Activated naive CD4-positive, alpha-beta T cell treated with anti-CD3 and anti-CD28 coated beads for 36 hours (primary cell): ENCODE measurements around the gene TRAF7. TPM values are rescaled to one million over a fixed set of nuclear protein-coding genes. Genes with fewer than 3 reads are reported as not detected.
"Not testable (repeated sequence)": the region's sequence is repeated elsewhere in the genome, so short reads cannot be mapped to it uniquely, and the experiment has no call there.

ENCODE experiments used
- CTCF ChIA-PET: fragments of 350-600 bp; sonication (Branson Sonifier 250); formaldehyde crosslinking; loops from one replicate; lab custom pipeline; 2021; ENCODE audit warnings: antibody characterized with exemption; lab: Charles Lee
- DNase-seq: peaks from one replicate; pipeline ENCODE4 v3.0.0-alpha.2; 2020
- H3K27ac Mint-ChIP-seq: one replicate; pipeline ENCODE4 v1.8.0; 2021; ENCODE audit warnings: mild to moderate bottlenecking, mixed read lengths
- H3K27me3 Mint-ChIP-seq: one replicate; pipeline ENCODE4 v1.8.0; 2021; ENCODE audit warnings: low read depth, mixed read lengths
- H3K36me3 Mint-ChIP-seq: one replicate; pipeline ENCODE4 v1.8.0; 2021; ENCODE audit warnings: low read depth, mixed read lengths
- H3K4me1 Mint-ChIP-seq: one replicate; pipeline ENCODE4 v1.8.0; 2021; ENCODE audit warnings: low read depth, mixed read lengths
- H3K4me3 Mint-ChIP-seq: one replicate; pipeline ENCODE4 v1.8.0; 2021; ENCODE audit warnings: mild to moderate bottlenecking, moderate library complexity, mixed read lengths
- H3K9me3 Mint-ChIP-seq: one replicate; pipeline ENCODE4 v1.8.0; 2021; ENCODE audit warnings: mixed read lengths
- intact Hi-C: fragments of 100-400 bp; cut with micrococcal nuclease; formaldehyde crosslinking; loops from one replicate; pipeline ENCODE4 v1.15.1; 2023
- total RNA-seq, 2 experiments: library from RNA; stranded (reverse); gene quantifications; one replicate each; pipeline ENCODE4 v1.2.3, GENCODE V29; 2021

The TRAF7 gene
- total RNA-seq, 2 experiments from 2014 or later = 102 to 104 TPM

DNA sequence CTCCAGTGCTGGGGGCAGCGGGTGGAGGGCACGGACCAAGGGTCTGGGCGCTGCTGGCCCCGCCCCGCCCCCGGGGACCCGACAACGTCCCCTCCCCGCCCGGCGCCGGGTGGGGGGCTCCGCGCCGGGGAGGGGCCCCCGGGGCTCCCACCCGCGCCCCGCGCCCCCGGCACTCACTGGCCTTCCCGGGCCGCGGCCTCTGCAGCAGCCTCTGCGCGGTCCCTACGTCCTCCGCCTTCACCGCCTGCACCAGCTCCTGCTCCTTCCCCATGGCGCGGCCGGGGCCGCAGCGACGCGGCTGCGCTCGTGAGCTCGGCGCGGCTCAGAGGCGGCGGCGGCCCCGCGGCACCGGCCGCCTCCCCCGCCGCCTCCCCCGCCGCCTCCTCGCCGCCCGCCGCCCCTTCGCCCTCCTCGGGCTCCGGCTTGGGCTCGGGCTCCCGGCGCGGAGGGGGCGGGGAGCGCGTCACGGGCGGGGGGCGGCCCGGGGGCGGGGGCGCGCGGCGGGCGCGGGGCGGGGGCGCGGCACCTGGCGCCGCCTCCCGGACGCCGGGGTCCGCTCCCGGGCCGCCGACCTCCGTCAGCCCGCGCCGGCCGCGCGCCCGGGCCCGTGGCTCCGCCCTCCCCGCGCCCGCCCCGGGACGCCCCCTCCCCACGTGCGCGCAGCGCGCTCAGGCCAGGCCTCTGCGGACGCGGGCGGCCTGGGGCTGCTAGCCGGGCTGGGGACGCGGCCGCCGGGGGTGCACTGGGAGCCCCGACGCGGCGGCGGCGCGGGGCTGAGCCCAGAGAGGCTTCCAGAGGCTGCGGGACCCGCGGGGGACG lies 40.8 kb downstream of the TRAF7 start, which contains the start of gene CASKIN1:
Gene CASKIN1, minus strand, starts transcription at position 444 of the 819 bp plus-strand sequence. Its CDS starts 173 bp downstream, at position 271.
- Mint-ChIP-seq H3K36me3 (no peaks in the 10 kb centered on the region), H3K27ac (no peak within 1 kb of the TSS), H3K4me3 (peak within 1 kb of the TSS; percentile 50), H3K9me3 (no peaks in the 10 kb centered on the region), H3K27me3 (peaks cover 26% of the 10 kb centered on the region), H3K4me1 (peaks cover 4% of the 10 kb centered on the region)
- no peak for DNase-seq
- CTCF ChIA-PET = no interaction called here
- intact Hi-C loops = no loop called here

DNA sequence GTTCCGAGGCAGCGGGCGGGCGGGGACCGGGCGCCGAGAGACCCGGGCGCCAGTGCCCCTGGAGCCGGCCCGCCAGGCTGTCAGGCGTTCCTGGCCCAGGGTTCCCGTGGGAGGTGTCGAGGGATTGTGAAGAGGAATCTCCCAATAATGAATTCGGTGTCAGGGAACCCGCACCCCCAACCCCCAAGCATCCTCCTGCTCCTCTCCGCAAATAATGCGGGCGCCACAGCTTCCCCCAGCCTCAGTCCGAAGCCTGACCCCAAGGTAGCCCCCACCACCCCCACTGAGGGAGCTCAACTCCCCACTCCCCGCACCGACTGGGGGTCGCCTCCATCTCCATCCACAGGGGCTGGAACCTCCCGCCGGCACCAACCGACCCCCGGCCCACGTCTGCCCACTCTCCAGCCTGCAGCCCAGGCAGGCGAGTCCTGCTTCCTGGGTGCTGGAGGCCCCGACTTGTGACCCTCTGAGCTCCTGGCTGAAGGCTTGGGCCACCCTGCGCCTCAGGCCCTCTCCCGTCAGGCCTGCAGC lies 41.5 kb downstream of the TRAF7 start:
- CTCF ChIA-PET = no interaction called here
- peaks cover 26% of the 10 kb centered on the region for H3K27me3 Mint-ChIP-seq
- no peaks in the 10 kb centered on the region for H3K36me3 Mint-ChIP-seq
- no peak for DNase-seq
- no peak overlapping the region for H3K27ac Mint-ChIP-seq
- no peaks in the 10 kb centered on the region for H3K9me3 Mint-ChIP-seq
- H3K4me3 Mint-ChIP-seq = peak overlapping the region; percentile 50
- peaks cover 4% of the 10 kb centered on the region for H3K4me1 Mint-ChIP-seq
- intact Hi-C loops = no loop called here

DNA sequence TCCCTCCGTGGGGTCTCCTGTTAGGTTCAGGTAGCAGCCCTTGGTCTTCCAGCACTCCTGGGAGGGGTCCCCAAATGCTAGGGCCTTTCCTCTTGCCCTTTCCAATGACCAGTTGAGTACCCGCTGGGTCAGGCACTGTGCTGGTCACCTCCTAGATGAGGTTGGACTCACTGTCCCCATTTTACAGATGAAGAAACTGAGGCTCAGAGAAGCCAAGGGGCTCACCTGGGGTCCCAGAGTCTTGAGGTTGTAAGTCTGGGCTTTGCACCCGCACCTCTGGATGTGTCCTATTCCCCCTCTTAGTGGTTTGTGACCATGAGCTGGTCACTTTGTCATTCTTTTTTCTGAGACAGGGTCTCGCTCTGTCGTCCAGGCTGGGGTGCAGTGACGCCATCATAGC lies 42.2 kb downstream of the TRAF7 start:
- H3K27ac Mint-ChIP-seq = no peak overlapping the region
- CTCF ChIA-PET = no interaction called here
- intact Hi-C loops = no loop called here
- H3K36me3 Mint-ChIP-seq = no peaks in the 10 kb centered on the region
- DNase-seq = no peak
- peaks cover 26% of the 10 kb centered on the region for H3K27me3 Mint-ChIP-seq
- H3K4me3 Mint-ChIP-seq = peak overlapping the region; percentile 27
- H3K4me1 Mint-ChIP-seq = peaks cover 4% of the 10 kb centered on the region
- no peaks in the 10 kb centered on the region for H3K9me3 Mint-ChIP-seq

DNA sequence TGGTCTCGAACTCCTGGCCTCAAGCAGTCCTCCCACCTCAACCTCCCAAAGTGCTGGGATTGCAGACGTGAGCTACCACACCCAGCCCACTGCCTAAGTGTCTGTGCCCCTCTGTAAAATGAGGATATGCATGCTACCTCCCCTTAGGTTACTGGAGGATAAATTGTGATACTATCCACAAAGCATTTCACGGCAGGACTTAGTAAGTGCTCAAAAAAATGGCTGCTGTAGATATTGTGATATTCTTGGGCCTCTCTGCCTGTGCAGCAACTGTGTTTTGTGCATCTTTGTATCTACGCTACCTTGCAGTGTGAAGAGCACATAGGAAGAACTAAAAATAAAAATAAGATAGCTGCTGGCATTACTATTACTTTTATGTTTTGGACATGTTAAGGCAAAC lies 42.7 kb downstream of the TRAF7 start:
- no peaks in the 10 kb centered on the region for H3K36me3 Mint-ChIP-seq
- no peak overlapping the region for H3K27ac Mint-ChIP-seq
- CTCF ChIA-PET = no interaction called here
- intact Hi-C loops = no loop called here
- H3K4me3 Mint-ChIP-seq = peak overlapping the region; percentile 27
- DNase-seq = no peak
- no peaks in the 10 kb centered on the region for H3K9me3 Mint-ChIP-seq
- H3K27me3 Mint-ChIP-seq = peaks cover 26% of the 10 kb centered on the region
- peaks cover 4% of the 10 kb centered on the region for H3K4me1 Mint-ChIP-seq

DNA sequence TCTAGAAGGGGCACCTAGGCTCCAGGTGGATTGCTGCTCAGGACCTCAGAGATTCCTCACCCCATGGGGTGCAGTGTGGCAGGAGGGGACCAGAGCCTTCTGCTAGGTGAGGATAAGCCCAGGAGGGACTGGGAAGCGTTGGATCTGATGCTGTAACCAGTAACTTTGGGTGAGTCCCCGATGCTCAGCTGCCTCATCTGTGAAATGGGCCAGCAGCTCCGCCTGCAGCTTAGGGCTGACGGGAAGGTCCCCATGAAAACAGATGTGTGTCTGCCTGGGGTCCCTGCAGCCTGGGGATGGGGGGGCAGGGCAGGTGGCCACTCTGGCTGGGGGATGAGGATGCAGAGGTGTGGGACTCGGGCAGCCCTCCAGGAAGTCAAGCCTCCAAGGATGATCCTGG lies 43.5 kb downstream of the TRAF7 start:
- Mint-ChIP-seq H3K27me3 (peaks cover 26% of the 10 kb centered on the region), H3K4me1 (peaks cover 4% of the 10 kb centered on the region), H3K36me3 (no peaks in the 10 kb centered on the region), H3K4me3 (no peak overlapping the region), H3K27ac (no peak overlapping the region), H3K9me3 (no peaks in the 10 kb centered on the region)
- CTCF ChIA-PET = no interaction called here
- intact Hi-C loops = no loop called here
- no peak for DNase-seq

DNA sequence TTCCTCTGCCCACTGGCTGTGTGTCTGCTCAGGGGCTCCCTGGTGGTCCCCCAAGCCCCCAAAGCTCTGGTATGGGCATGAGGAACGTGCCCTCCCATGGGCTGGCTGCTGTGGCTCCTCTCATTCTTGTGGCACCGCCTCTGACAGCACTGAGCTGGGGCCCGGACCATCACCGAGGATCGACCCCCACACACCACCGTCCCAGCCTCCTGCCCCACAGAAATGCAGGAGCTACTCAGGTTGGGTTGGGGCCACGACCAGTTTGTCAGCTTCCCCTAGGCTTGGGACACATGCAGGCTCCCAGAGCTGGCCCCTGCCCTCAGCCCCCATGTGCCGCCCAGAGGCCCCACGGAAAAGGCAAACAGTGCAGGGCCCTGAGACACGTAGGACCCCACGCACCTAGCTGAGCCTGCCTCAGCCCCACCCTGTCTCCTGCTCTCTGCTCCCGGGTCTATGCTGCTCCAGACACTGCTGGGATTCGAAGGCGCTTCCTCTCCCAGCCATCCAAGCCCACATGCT lies 44.1 kb downstream of the TRAF7 start:
- intact Hi-C loops = no loop called here
- Mint-ChIP-seq H3K4me1 (peaks cover 9% of the 10 kb centered on the region), H3K4me3 (no peak overlapping the region), H3K27me3 (peaks cover 23% of the 10 kb centered on the region), H3K27ac (no peak overlapping the region), H3K36me3 (no peaks in the 10 kb centered on the region), H3K9me3 (no peaks in the 10 kb centered on the region)
- DNase-seq = no peak
- CTCF ChIA-PET = no interaction called here

DNA sequence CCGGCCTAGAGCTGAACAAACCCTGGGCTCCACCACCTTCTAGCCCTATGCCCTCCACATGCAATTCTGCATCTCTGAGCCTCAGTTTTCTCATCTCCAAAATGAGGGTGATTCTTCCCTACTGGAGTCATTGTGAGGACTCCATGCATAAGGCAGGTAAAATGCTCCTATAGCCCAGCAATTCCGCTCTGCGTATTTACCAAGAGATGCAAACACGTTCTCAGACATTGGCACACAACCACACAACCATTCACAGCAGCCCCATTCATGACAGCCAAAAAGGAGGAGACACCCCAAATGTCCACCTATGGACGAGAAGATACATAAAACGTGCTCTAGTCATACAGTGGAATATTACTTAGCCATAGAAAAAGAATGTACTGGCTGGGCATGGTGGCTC lies 44.7 kb downstream of the TRAF7 start:
- no peak for DNase-seq
- CTCF ChIA-PET = no interaction called here
- H3K4me3 Mint-ChIP-seq = no peak overlapping the region
- peaks cover 8% of the 10 kb centered on the region for H3K4me1 Mint-ChIP-seq
- H3K9me3 Mint-ChIP-seq = no peaks in the 10 kb centered on the region
- no peak overlapping the region for H3K27ac Mint-ChIP-seq
- H3K36me3 Mint-ChIP-seq = no peaks in the 10 kb centered on the region
- intact Hi-C loops = no loop called here
- peaks cover 19% of the 10 kb centered on the region for H3K27me3 Mint-ChIP-seq

DNA sequence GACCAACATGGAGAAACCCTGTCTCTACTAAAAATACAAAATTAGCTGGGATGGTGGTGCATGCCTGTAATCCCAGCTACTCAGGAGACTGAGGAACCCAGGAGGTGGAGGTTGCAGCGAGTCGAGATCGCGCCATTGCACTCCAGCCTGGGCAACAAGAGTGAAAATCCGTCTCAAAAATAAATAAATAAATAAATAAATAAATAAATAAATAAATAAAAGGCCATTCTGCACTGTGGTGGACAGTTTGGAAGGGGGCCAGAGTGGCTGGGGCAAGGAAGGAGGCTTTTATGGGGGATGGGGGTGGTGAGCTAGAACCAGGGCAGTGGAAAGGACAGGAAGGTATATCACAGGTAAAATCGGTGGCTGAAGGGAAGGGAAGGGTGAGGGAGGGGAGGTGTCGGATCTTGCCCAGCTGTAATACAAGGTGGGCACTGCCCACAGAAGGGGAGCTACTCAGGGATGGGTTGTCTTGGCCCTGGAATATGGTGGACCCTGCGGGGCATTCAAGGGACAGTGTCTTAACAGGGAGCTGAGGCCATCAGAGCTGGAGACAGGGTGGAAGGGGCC lies 47.6 kb downstream of the TRAF7 start:
- CTCF ChIA-PET = interaction anchor here (0.6 to 1.8 kb wide), 2 partner anchors 9 to 185 kb away, joined by 4 to 8 read pairs; no protein-coding TSS in a partner anchor
- H3K27me3 Mint-ChIP-seq, DNase-seq, H3K27ac Mint-ChIP-seq, H3K9me3 Mint-ChIP-seq, intact Hi-C loops: not testable (repeated sequence)
- Mint-ChIP-seq H3K4me1 (peaks cover 22% of the 10 kb centered on the region), H3K4me3 (peak overlapping the region; percentile 43), H3K36me3 (peaks cover 13% of the 10 kb centered on the region)

DNA sequence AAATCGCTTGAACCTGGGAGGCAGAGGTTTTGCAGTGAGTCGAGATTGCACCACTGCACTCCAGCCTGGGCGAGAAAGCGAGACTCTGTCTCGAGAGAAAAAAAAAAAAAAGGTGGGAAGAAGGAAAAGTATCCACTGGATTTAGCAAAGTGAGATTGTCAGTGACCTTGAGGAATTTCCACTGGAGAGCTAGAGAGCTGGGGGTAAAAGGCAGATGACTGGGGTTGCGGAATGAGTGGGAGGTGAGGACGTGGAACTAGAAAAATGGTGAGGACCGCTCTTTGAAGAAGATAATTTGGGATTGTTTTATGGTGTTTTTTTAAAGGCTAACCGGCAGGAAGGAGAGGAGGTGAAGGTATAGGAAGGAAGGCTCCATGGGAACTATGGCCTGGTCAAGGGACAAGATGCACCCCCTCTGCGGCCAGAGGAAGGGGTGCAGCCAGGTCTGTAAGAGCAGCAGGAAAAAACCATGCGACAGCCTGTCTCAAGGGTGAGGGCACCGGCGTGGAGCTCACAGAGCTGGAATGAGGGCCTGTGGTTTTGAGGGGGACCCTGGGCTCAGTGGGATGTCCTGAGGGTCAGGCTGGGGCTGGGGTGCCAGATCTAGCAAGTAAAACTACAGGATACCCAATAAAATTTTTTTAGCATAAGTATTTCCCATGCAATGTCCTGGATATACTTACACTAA lies 49.0 kb downstream of the TRAF7 start:
- no peaks in the 10 kb centered on the region for H3K9me3 Mint-ChIP-seq
- intact Hi-C loops = loop anchor here (1.0 kb wide), 4 partner anchors 11 to 49 kb away; partner anchors contain the start of genes E4F1, ECI1 and TRAF7
- peak overlapping the region; percentile 72 for H3K4me3 Mint-ChIP-seq
- peaks cover 22% of the 10 kb centered on the region for H3K4me1 Mint-ChIP-seq
- CTCF ChIA-PET = interaction anchor here (0.6 to 1.8 kb wide), 3 partner anchors 10 to 219 kb away, joined by 3 to 8 read pairs (median 5); no protein-coding TSS in a partner anchor
- no peak for DNase-seq
- no peaks in the 10 kb centered on the region for H3K27me3 Mint-ChIP-seq
- H3K27ac Mint-ChIP-seq = peak overlapping the region; percentile 48
- H3K36me3 Mint-ChIP-seq = peaks cover 13% of the 10 kb centered on the region

DNA sequence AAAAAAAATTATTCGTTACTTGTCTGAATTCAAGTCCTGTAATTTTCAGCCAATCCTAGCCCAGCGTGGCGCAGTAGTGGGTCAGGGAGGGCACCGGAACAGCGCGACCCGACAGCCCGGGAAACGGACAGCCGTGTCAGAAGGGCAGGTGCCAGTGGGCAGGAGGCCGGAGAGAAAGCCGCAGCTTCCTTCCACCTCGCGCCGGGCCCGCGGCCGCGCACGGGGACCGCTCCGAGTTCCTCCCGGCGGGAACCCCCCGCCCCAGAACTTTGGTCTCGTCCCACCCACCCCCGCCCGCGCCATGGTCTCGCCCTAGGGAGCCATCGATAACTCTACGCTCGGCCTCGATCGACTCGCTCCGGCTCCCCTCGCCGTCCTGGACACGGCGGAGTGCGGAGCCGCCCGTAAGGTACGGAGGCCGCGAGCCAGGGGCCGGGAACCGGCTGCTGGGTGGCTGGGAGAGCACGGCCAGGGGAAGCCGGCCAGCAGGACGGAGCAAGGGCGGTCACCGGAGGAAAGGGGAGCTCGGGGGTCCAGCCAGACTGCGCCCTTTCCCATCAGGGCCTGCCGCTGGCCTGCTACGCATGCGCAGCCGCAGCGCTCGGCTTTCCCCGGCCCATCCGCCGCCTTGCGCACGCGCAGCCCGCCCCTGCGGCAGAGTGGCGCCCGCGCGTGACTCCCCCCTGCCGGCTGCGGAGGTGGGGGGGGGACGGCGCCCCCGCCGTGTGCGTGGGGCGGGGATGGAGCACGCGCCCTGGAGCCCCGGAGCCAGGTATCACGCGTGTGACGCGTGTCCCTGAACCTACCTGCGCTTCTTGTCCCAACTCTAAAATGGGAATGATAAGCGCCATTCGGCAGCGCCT lies 49.8 kb downstream of the TRAF7 start, which contains the start of gene MLST8:
Gene MLST8, plus strand, starts transcription at position 351 of the 863 bp plus-strand sequence. CDS start 632 bp downstream, outside the sequence.
- DNase-seq = peak; percentile 86
- CTCF ChIA-PET = interaction anchor here (0.6 to 1.5 kb wide), 2 partner anchors 11 to 76 kb away, joined by 4 to 5 read pairs; no protein-coding TSS in a partner anchor
- intact Hi-C loops = loop anchor here (1.0 kb wide), 4 partner anchors 10 to 50 kb away; partner anchors contain the start of genes E4F1, ECI1 and TRAF7
- H3K36me3 Mint-ChIP-seq = peaks cover 13% of the 10 kb centered on the region
- H3K27ac Mint-ChIP-seq = peak within 1 kb of the TSS; percentile 85
- peak within 1 kb of the TSS; percentile 78 for H3K4me3 Mint-ChIP-seq
- H3K27me3 Mint-ChIP-seq = no peaks in the 10 kb centered on the region
- peaks cover 22% of the 10 kb centered on the region for H3K4me1 Mint-ChIP-seq
- H3K9me3 Mint-ChIP-seq = no peaks in the 10 kb centered on the region

DNA sequence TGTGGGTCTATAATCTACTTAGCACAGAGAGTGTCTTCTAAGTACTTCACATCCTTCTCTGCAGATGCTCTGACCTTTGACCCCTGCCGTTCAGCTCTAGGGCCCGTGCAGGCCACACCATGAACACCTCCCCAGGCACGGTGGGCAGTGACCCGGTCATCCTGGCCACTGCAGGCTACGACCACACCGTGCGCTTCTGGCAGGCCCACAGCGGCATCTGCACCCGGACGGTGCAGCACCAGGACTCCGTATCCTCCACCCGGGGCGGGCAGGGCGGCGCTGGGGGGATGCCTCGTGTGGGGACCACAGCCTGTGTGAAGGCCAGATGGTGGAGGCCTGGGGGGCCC lies 50.4 kb downstream of the TRAF7 start:
- CTCF ChIA-PET = interaction anchor here (1.5 kb wide), 1 partner anchor 11 kb away, joined by 5 read pairs; no protein-coding TSS in a partner anchor
- Mint-ChIP-seq H3K4me3 (peak overlapping the region; percentile 78), H3K27me3 (no peaks in the 10 kb centered on the region), H3K9me3 (no peaks in the 10 kb centered on the region), H3K27ac (peak overlapping the region; percentile 48), H3K36me3 (peaks cover 13% of the 10 kb centered on the region), H3K4me1 (peaks cover 22% of the 10 kb centered on the region)
- no peak for DNase-seq
- intact Hi-C loops = loop anchor here (1.0 kb wide), 4 partner anchors 9 to 51 kb away; partner anchors contain the start of genes E4F1, ECI1 and TRAF7
